ENCODE results near the gene PHLPP1.

- TF ChIP-seq CTCF (IDR thresholded peaks at IDR 0.05) (no peak), POLR2A (IDR thresholded peaks at IDR 0.05) (no peak)
Observed at GRCh38 chr18:62979900-62980299, 264.6 kb downstream of the PHLPP1 start.

Data from Peyer's patch (tissue), 4 donors.